PC-9 (cell line): ENCODE results near the gene ANGPTL2. TPM values are rescaled to one million over a fixed set of nuclear protein-coding genes. Genes with fewer than 3 reads are reported as not detected.

ENCODE experiments used
- BruUV-seq: library from RNA; stranded (reverse); fragments of 400-500 nt; replicated peaks from 2 replicates; lab custom pipeline; 2021; lab: Mats Ljungman, UMichigan
- CTCF ChIA-PET: fragments of 300-600 bp; sonication (Branson Sonifier 250); formaldehyde crosslinking; loops from one replicate; lab custom pipeline; 2022; ENCODE audit warnings: antibody characterized with exemption; lab: Charles Lee
- POLR2A ChIA-PET: fragments of 300-600 bp; sonication (Branson Sonifier 250); formaldehyde crosslinking; loops from one replicate; lab custom pipeline; 2022; ENCODE audit warnings: antibody characterized with exemption; ENCODE audit not compliant: unreplicated experiment; lab: Charles Lee
- DNase-seq, 2 experiments: peaks; one replicate each; pipeline versions ENCODE4 v3.0.0 to v3.0.0-alpha.2; 2015 to 2022; ENCODE audit warnings: mixed read lengths in 1 of 2
- H2AFZ ChIP-seq: fragments of 200-600 bp; sonication (generic); 2 replicates; pipeline ENCODE4 v1.8.1; 2017; ENCODE audit warnings: antibody characterized with exemption
- H3F3A ChIP-seq: fragments of 200-600 bp; sonication (generic); 2 replicates; pipeline ENCODE4 v1.8.1; 2017; ENCODE audit warnings: antibody characterized with exemption, mild to moderate bottlenecking, low read depth; ENCODE audit not compliant: insufficient read depth
- H3K27ac ChIP-seq: fragments of 200-600 bp; sonication (generic); 2 replicates; pipeline ENCODE4 v1.6.1; 2016; ENCODE audit warnings: mixed run types
- H3K27me3 ChIP-seq: fragments of 200-600 bp; sonication (generic); 2 replicates; pipeline ENCODE4 v1.6.1; 2016; ENCODE audit warnings: low read depth, mixed run types; ENCODE audit not compliant: insufficient read depth
- H3K36me3 ChIP-seq: fragments of 200-600 bp; sonication (generic); 2 replicates; pipeline ENCODE4 v1.6.1; 2016; ENCODE audit warnings: low read depth, mixed run types
- H3K4me1 ChIP-seq: fragments of 200-600 bp; sonication (generic); replicated peaks from 2 replicates; pipeline ENCODE4 v1.6.1; 2016; ENCODE audit warnings: mixed run types; ENCODE audit not compliant: insufficient read depth
- H3K4me2 ChIP-seq: fragments of 200-600 bp; sonication (generic); 2 replicates; pipeline ENCODE4 v1.6.1; 2017; ENCODE audit warnings: mixed run types
- H3K4me3 ChIP-seq: fragments of 200-600 bp; sonication (generic); 2 replicates; pipeline ENCODE4 v1.6.1; 2016; ENCODE audit warnings: mixed run types
- H3K79me2 ChIP-seq: fragments of 200-600 bp; sonication (generic); 2 replicates; pipeline ENCODE4 v1.6.1; 2017; ENCODE audit warnings: low read depth, mixed run types
- H3K9me2 ChIP-seq: fragments of 200-600 bp; sonication (generic); 2 replicates; pipeline ENCODE4 v1.8.1; 2017; ENCODE audit warnings: mild to moderate bottlenecking; ENCODE audit not compliant: insufficient read depth
- H3K9me3 ChIP-seq: fragments of 200-600 bp; sonication (generic); 2 replicates; pipeline ENCODE4 v1.8.1; 2016; ENCODE audit warnings: low read depth; ENCODE audit not compliant: insufficient read depth
- H4K20me1 ChIP-seq: fragments of 200-600 bp; sonication (generic); 2 replicates; pipeline ENCODE4 v1.8.1; 2017; ENCODE audit not compliant: insufficient read depth
- CTCF ChIP-seq: fragments of 200-600 bp; sonication (generic); conservative IDR thresholded peaks from 2 replicates; pipeline ENCODE4 v1.6.1; 2017; ENCODE audit warnings: mixed run types, antibody characterized with exemption, mild to moderate bottlenecking, moderate library complexity
- EZH2 ChIP-seq: fragments of 200-600 bp; sonication (generic); IDR thresholded peaks from 2 replicates; pipeline ENCODE4 v1.8.0; 2017; ENCODE audit warnings: antibody characterized with exemption, low read depth
- intact Hi-C: fragments of 100-400 bp; cut with micrococcal nuclease; formaldehyde crosslinking; loops from one replicate; pipeline ENCODE4 v1.10.0; 2022; ENCODE audit not compliant: unreplicated experiment
- total RNA-seq: library from RNA; stranded (reverse); gene quantifications from 2 replicates; pipeline ENCODE4 v1.2.3, GENCODE V29; 2021

Gene ANGPTL2
- total RNA-seq, 1 experiment from 2014 or later = 0.13 TPM

GRCh38 chr9:127058645-127059021, 63.8 kb downstream of the ANGPTL2 start:
- no peak for DNase-seq
- Histone ChIP-seq H4K20me1 (no peaks in the 10 kb centered on the region), H3F3A (peaks cover 10% of the 10 kb centered on the region), H3K36me3 (no peaks in the 10 kb centered on the region), H3K27ac (no peak overlapping the region), H3K9me2 (no peaks in the 10 kb centered on the region), H3K4me2 (no peak overlapping the region), H3K4me1 (peaks cover 24% of the 10 kb centered on the region), H3K79me2 (no peaks in the 10 kb centered on the region), H3K27me3 (no peaks in the 10 kb centered on the region), H2AFZ (no peak overlapping the region), H3K4me3 (no peak overlapping the region), H3K9me3 (no peaks in the 10 kb centered on the region)
- intact Hi-C loops = no loop called here
- TF ChIP-seq CTCF = no peak
- TF ChIP-seq EZH2 = no peak
- BruUV-seq = no TSS peak
- ChIA-PET POLR2A (no interaction called here), CTCF (no interaction called here)

- no TSS peak for BruUV-seq
- H3K27ac ChIP-seq = no peak overlapping the region
- H2AFZ ChIP-seq = no peak overlapping the region
- H3K36me3 ChIP-seq = no peaks in the 10 kb centered on the region
- intact Hi-C loops = no loop called here
- no peaks in the 10 kb centered on the region for H3K9me3 ChIP-seq
- no peaks in the 10 kb centered on the region for H3K27me3 ChIP-seq
- DNase-seq = no peak
- no peaks in the 10 kb centered on the region for H3K79me2 ChIP-seq
- no peak overlapping the region for H3K4me3 ChIP-seq
- H3K9me2 ChIP-seq = no peaks in the 10 kb centered on the region
- POLR2A ChIA-PET = no interaction called here
- TF ChIP-seq CTCF = no peak
- CTCF ChIA-PET = no interaction called here
- H3K4me2 ChIP-seq = no peak overlapping the region
- H4K20me1 ChIP-seq = no peaks in the 10 kb centered on the region
- H3F3A ChIP-seq = peaks cover 10% of the 10 kb centered on the region
- peaks cover 24% of the 10 kb centered on the region for H3K4me1 ChIP-seq
These were observed 64.3 kb downstream of the ANGPTL2 start for GRCh38 chr9:127058011-127058644.

GRCh38 chr9:127056446-127056845, 66.0 kb downstream of the ANGPTL2 start:
- intact Hi-C loops = no loop called here
- Histone ChIP-seq H4K20me1 (no peaks in the 10 kb centered on the region), H3K9me2 (no peaks in the 10 kb centered on the region), H3K4me2 (no peak overlapping the region), H3K4me3 (no peak overlapping the region), H3K9me3 (no peaks in the 10 kb centered on the region), H3K79me2 (no peaks in the 10 kb centered on the region), H2AFZ (no peak overlapping the region), H3K27ac (no peak overlapping the region), H3K36me3 (no peaks in the 10 kb centered on the region), H3F3A (peaks cover 10% of the 10 kb centered on the region), H3K4me1 (peaks cover 24% of the 10 kb centered on the region), H3K27me3 (no peaks in the 10 kb centered on the region)
- no peak for DNase-seq
- CTCF ChIA-PET = no interaction called here
- BruUV-seq = no TSS peak
- TF ChIP-seq EZH2 (no peak), CTCF (no peak)
- POLR2A ChIA-PET = no interaction called here
